Measurements from ENCODE around the gene RAPGEF2. TPM values are rescaled to one million over a fixed set of nuclear protein-coding genes. Genes with fewer than 3 reads are reported as not detected.

Gene RAPGEF2
- total RNA-seq, 1 donor from 2014 or later: 32.4 TPM

DNA sequence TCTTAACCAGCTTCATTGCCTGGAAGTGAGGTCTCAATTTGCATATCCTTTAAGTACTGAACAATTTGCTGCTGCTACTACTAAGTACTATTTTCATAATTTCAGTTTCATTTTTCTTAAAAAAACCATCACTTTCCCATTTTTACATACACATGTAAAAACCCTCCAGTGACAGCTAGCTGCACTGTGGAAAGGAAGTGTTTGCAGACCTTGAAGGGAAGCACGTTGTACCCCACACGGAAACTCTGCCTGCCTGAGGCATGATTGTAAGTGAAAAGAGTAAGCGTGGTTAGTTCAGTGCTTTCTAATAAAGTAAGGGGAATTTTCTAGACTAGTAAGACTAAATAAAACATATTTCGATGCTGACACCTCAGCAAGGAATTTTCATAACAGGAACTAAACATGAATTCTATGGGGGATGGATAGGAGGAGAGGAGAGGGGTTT lies 103.6 kb downstream of the RAPGEF2 start:
- Histone ChIP-seq H3K27ac (no peak overlapping the region), H3K4me1 (peaks cover 13% of the 10 kb centered on the region), H3K4me3 (no peak overlapping the region), H3K9me3 (no peaks in the 10 kb centered on the region), H3K36me3 (no peaks in the 10 kb centered on the region), H3K27me3 (no peaks in the 10 kb centered on the region)
- TF ChIP-seq, protein P1, sequence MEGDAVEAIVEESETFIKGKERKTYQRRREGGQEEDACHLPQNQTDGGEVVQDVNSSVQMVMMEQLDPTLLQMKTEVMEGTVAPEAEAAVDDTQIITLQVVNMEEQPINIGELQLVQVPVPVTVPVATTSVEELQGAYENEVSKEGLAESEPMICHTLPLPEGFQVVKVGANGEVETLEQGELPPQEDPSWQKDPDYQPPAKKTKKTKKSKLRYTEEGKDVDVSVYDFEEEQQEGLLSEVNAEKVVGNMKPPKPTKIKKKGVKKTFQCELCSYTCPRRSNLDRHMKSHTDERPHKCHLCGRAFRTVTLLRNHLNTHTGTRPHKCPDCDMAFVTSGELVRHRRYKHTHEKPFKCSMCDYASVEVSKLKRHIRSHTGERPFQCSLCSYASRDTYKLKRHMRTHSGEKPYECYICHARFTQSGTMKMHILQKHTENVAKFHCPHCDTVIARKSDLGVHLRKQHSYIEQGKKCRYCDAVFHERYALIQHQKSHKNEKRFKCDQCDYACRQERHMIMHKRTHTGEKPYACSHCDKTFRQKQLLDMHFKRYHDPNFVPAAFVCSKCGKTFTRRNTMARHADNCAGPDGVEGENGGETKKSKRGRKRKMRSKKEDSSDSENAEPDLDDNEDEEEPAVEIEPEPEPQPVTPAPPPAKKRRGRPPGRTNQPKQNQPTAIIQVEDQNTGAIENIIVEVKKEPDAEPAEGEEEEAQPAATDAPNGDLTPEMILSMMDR (IDR thresholded peaks at IDR 0.05): no peak
- no peak for TF ChIP-seq POLR2A (IDR thresholded peaks at IDR 0.05)
- TF ChIP-seq POLR2AphosphoS5 (IDR thresholded peaks at IDR 0.05; ENCODE audit: insufficient read depth in 1 of 2, low read depth in 1 of 2): no peak
- intact Hi-C loops (cut with DNase I): loop anchor here (10.0 kb wide), 1 partner anchor 352 kb away; no protein-coding TSS in a partner anchor
- DNase-seq (ENCODE audit: extremely low spot score in 2 of 2): no peak

DNA sequence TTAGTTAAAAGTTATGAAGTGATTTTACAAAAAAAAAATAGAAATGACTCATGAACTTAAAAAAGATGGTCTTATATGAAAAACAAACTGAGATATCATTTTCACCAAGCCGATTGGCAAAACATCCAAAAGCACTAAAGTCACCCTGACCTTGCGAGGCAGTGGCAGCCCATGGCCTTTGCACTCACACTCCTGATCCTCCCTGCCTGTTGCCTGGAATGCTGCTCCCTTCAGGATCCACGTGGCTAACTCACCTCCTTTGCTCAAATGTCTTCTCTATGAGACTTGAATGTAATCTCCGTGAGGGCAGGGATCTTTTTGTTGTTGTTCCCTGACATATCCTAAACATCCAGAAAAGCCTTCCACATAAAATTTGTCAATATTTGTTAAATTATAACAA lies 106.4 kb downstream of the RAPGEF2 start:
- H3K4me3 ChIP-seq: no peak overlapping the region
- intact Hi-C loops (cut with DNase I): loop anchor here (10.0 kb wide), 1 partner anchor 354 kb away; no protein-coding TSS in a partner anchor
- TF ChIP-seq, protein P1 (IDR thresholded peaks at IDR 0.05): no peak
- TF ChIP-seq POLR2A (IDR thresholded peaks at IDR 0.05) (no peak), POLR2AphosphoS5 (IDR thresholded peaks at IDR 0.05; ENCODE audit: insufficient read depth in 1 of 2, low read depth in 1 of 2) (no peak)
- no peaks in the 10 kb centered on the region for H3K27me3 ChIP-seq
- H3K9me3 ChIP-seq: no peaks in the 10 kb centered on the region
- no peak overlapping the region for H3K27ac ChIP-seq
- H3K4me1 ChIP-seq: peaks cover 8% of the 10 kb centered on the region
- no peaks in the 10 kb centered on the region for H3K36me3 ChIP-seq
- no peak for DNase-seq (ENCODE audit: extremely low spot score in 2 of 2)

DNA sequence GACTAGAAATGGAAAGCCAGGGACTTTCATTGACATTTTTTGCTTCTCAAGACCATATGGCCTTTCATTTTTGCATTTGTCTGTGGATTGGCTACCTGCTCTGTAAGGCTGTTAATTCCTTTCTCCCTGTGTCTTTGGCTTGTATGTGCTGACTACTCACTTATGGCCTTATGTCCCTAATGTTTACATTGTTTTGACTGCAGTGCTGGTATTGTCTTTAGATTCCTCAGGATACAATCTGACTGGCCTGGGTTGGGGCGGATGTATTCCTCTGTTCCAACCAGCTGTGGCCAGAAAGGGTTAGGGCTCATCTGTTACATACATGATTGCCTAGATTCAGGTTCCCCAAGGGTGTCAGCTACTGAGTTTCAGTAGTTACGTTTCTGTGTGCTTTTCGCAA lies 108.1 kb downstream of the RAPGEF2 start:
- no peaks in the 10 kb centered on the region for H3K9me3 ChIP-seq
- no peaks in the 10 kb centered on the region for H3K27me3 ChIP-seq
- no peak overlapping the region for H3K27ac ChIP-seq
- no peaks in the 10 kb centered on the region for H3K36me3 ChIP-seq
- H3K4me3 ChIP-seq: no peak overlapping the region
- TF ChIP-seq POLR2A (IDR thresholded peaks at IDR 0.05): no peak
- TF ChIP-seq, protein P1 (IDR thresholded peaks at IDR 0.05): no peak
- no peak for TF ChIP-seq POLR2AphosphoS5 (IDR thresholded peaks at IDR 0.05; ENCODE audit: insufficient read depth in 1 of 2, low read depth in 1 of 2)
- intact Hi-C loops (cut with DNase I): no loop called here
- H3K4me1 ChIP-seq: peaks cover 8% of the 10 kb centered on the region
- DNase-seq (ENCODE audit: extremely low spot score in 2 of 2): no peak

DNA sequence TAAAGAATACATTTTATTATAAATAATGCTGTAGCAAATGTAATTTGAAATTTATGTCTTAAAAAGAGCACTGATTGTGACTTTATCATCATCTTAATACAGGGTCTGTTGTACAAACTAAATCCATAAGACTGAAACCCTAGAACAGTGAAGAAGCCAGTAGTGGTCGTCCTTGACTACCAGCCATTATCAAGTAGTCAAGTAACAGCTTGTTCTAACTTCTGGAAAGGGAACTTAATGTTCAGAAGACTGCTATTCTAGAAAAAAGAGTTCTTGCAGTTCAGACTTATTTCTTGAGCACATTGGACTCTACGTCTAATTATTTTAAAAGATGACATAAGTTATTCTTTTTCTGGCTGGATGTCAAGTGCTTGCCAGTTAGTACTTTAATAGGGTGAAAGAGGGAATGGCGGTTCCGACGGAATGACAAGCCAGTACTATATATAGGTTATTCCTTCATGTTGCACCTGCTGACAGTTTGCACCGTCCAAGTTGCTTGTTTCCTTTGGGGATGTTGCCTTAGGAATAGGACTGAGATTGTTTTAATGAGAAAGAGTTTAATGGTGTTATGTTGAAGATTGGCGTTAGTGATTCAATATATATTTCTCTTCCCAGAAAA lies 109.9 kb downstream of the RAPGEF2 start:
- no peak overlapping the region for H3K27ac ChIP-seq
- TF ChIP-seq, protein P1 (IDR thresholded peaks at IDR 0.05): no peak
- TF ChIP-seq POLR2AphosphoS5 (IDR thresholded peaks at IDR 0.05; ENCODE audit: insufficient read depth in 1 of 2, low read depth in 1 of 2): no peak
- no peaks in the 10 kb centered on the region for H3K27me3 ChIP-seq
- H3K36me3 ChIP-seq: no peaks in the 10 kb centered on the region
- DNase-seq (ENCODE audit: extremely low spot score in 2 of 2): no peak
- intact Hi-C loops (cut with DNase I): no loop called here
- H3K9me3 ChIP-seq: no peaks in the 10 kb centered on the region
- H3K4me3 ChIP-seq: no peak overlapping the region
- H3K4me1 ChIP-seq: no peaks in the 10 kb centered on the region

DNA sequence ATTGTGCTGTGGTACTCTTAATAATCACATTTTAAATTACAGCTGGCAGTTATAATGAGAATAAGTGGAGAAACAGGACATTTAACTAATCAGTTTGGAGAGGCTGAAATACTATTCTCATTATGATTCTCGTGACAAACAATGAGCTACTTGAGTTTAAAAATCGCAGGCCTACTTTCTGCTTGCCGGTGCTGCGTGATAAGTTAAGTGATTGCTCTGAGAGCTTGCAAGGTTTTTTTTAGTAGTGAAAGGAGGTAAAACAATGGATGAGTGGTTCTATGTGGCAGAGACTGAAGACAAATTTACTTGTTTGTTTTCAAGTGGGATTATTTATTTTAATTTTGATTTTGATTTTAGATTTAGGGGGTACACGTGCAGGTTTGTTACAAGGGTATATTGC lies 114.0 kb downstream of the RAPGEF2 start:
- H3K27me3 ChIP-seq: no peaks in the 10 kb centered on the region
- TF ChIP-seq, protein P1 (IDR thresholded peaks at IDR 0.05): no peak
- TF ChIP-seq POLR2AphosphoS5 (IDR thresholded peaks at IDR 0.05; ENCODE audit: insufficient read depth in 1 of 2, low read depth in 1 of 2) (no peak), POLR2A (IDR thresholded peaks at IDR 0.05) (no peak)
- H3K36me3 ChIP-seq: no peaks in the 10 kb centered on the region
- no peak overlapping the region for H3K4me3 ChIP-seq
- H3K9me3 ChIP-seq: no peaks in the 10 kb centered on the region
- intact Hi-C loops (cut with DNase I): no loop called here
- DNase-seq (ENCODE audit: extremely low spot score in 2 of 2): no peak
- H3K27ac ChIP-seq: no peak overlapping the region
- no peaks in the 10 kb centered on the region for H3K4me1 ChIP-seq
